HCT116 (cell line): ENCODE data around the gene SPSB1. TPM values are rescaled to one million over a fixed set of nuclear protein-coding genes. Genes with fewer than 3 reads are reported as not detected.

Source experiments
- ATAC-seq: fragments of 200-7000 bp; cut with Tn5 transposase; 2 replicates; pipeline ENCODE4 v1.9.1; 2020; ENCODE audit warnings: mild to moderate bottlenecking, moderate library complexity
- BruUV-seq: library from RNA; stranded (reverse); fragments of 400-500 nt; replicated peaks from 2 replicates; lab custom pipeline; 2021; lab: Mats Ljungman, UMichigan
- CTCF ChIA-PET: fragments of 300-600 bp; sonication (Branson Sonifier 250); formaldehyde crosslinking; loops from one replicate; lab custom pipeline; 2021; ENCODE audit warnings: antibody characterized with exemption; lab: Charles Lee
- POLR2A ChIA-PET: fragments of 300-600, 350-600 bp; sonication (Branson Sonifier 250); formaldehyde crosslinking; loops from one replicate; lab custom pipeline; 2021; ENCODE audit warnings: antibody characterized with exemption; lab: Charles Lee
- RAD21 ChIA-PET, 2 experiments: fragments of 300-600 bp; sonication (Branson Sonifier 250); formaldehyde crosslinking; loops; one replicate each; lab custom pipeline; 2023; ENCODE audit warnings: low total read pairs in 2 of 2; ENCODE audit not compliant: uncharacterized antibody in 2 of 2, unreplicated experiment in 2 of 2, low non-redundant PET in 1 of 2; lab: Charles Lee
- DNase-seq: peaks from one replicate; pipeline ENCODE4 v3.0.0-alpha.2; 2010; ENCODE audit warnings: low read depth, low spot score
- H2AFZ ChIP-seq: fragments of 200-600 bp; shearing (Covaris generic), sonication (generic); 2 replicates; pipeline ENCODE4 v1.6.1; 2017; ENCODE audit warnings: low read depth, mixed run types, mixed read lengths, antibody characterized with exemption, low read length; ENCODE audit not compliant: poor library complexity, severe bottlenecking
- H3K27ac ChIP-seq: 2 replicates; pipeline ENCODE4 v1.5.1; 2012; ENCODE audit warnings: low read depth, low read length
- H3K27me3 ChIP-seq: fragments of 200-600 bp; sonication (generic); 2 replicates; pipeline ENCODE4 v1.6.1; 2016; ENCODE audit warnings: mixed run types, low read length, mixed read lengths; ENCODE audit not compliant: insufficient read depth
- H3K36me3 ChIP-seq, 2 experiments: fragments of 200-500 bp in 1 of 2; fragments of 200-600 bp in 1 of 2; sonication (Bioruptor generic) in 1 of 2; sonication (generic) in 1 of 2; 2 replicates each; pipeline versions ENCODE4 v1.5.1 to v1.6.1; 2014 to 2016; ENCODE audit warnings: low read length in 2 of 2, inconsistent platforms in 1 of 2, mixed read lengths in 1 of 2, mixed run types in 1 of 2; ENCODE audit not compliant: insufficient read depth in 2 of 2, control insufficient read depth in 1 of 2
- H3K4me1 ChIP-seq, 2 experiments: fragments of 200-600 bp in 1 of 2; sonication (generic) in 1 of 2; 2 replicates each; pipeline versions ENCODE4 v1.5.1 to v1.6.1; 2012 to 2017; ENCODE audit warnings: low read length in 2 of 2, inconsistent platforms in 1 of 2, mild to moderate bottlenecking in 1 of 2, mixed read lengths in 1 of 2, mixed run types in 1 of 2, moderate library complexity in 1 of 2; ENCODE audit not compliant: insufficient read depth in 2 of 2, control insufficient read depth in 1 of 2
- H3K4me2 ChIP-seq: fragments of 200-600 bp; sonication (generic); 2 replicates; pipeline ENCODE4 v1.6.1; 2017; ENCODE audit warnings: mixed run types, low read length, mixed read lengths
- H3K4me3 ChIP-seq, 2 experiments: fragments of 200-600 bp in 1 of 2; sonication (generic) in 1 of 2; replicated peaks in 1 of 2; 2 replicates each; pipeline ENCODE4 v1.5.1; 2011 to 2016; ENCODE audit warnings: low read length in 2 of 2, control low read depth in 1 of 2, low read depth in 1 of 2, mild to moderate bottlenecking in 1 of 2, mixed read lengths in 1 of 2, mixed run types in 1 of 2
- H3K79me2 ChIP-seq: fragments of 200-600 bp; sonication (generic); 2 replicates; pipeline ENCODE4 v1.6.1; 2017; ENCODE audit warnings: mild to moderate bottlenecking, mixed run types, low read length, moderate library complexity, mixed read lengths; ENCODE audit not compliant: insufficient read depth
- H3K9ac ChIP-seq: fragments of 200-600 bp; sonication (generic); 2 replicates; pipeline ENCODE4 v1.6.1; 2016; ENCODE audit warnings: low read length, mixed read lengths
- H3K9me2 ChIP-seq: fragments of 200-600 bp; sonication (generic), shearing (Covaris generic); 2 replicates; pipeline ENCODE4 v1.6.1; 2017; ENCODE audit warnings: mixed run types, mild to moderate bottlenecking, moderate library complexity; ENCODE audit not compliant: insufficient read depth
- H3K9me3 ChIP-seq, 2 experiments: fragments of 200-500 bp in 1 of 2; fragments of 200-600 bp in 1 of 2; sonication (Bioruptor generic) in 1 of 2; sonication (generic) in 1 of 2; 2 replicates each; pipeline ENCODE4 v1.6.1; 2014 to 2017; ENCODE audit warnings: low read length in 2 of 2, mixed read lengths in 2 of 2, inconsistent platforms in 1 of 2, low read depth in 1 of 2, mild to moderate bottlenecking in 1 of 2, mixed run types in 1 of 2, moderate library complexity in 1 of 2; ENCODE audit not compliant: control insufficient read depth in 1 of 2, insufficient read depth in 1 of 2
- H4K20me1 ChIP-seq: fragments of 200-600 bp; sonication (generic), shearing (Covaris generic); 2 replicates; pipeline ENCODE4 v1.6.1; 2017; ENCODE audit warnings: mixed run types, mild to moderate bottlenecking, moderate library complexity; ENCODE audit not compliant: insufficient read depth
- CEBPB ChIP-seq: IDR thresholded peaks from 2 replicates; pipeline ENCODE4 v1.6.1; 2012; ENCODE audit warnings: low read depth
- EZH2phosphoT487 ChIP-seq: fragments of 200-600 bp; IDR thresholded peaks from 2 replicates; pipeline ENCODE4 v1.6.1; 2018; ENCODE audit warnings: antibody characterized with exemption, borderline replicate concordance
- MAX ChIP-seq: IDR thresholded peaks from 2 replicates; pipeline ENCODE4 v1.6.1; 2012
- RAD21 ChIP-seq: IDR thresholded peaks from 2 replicates; pipeline ENCODE4 v1.6.1; 2012; ENCODE audit warnings: low read depth, mild to moderate bottlenecking
- SIN3A ChIP-seq: IDR thresholded peaks from 2 replicates; pipeline ENCODE4 v1.6.1; 2012; ENCODE audit warnings: low read depth
- ZBTB33 ChIP-seq: IDR thresholded peaks from 2 replicates; pipeline ENCODE4 v1.6.1; 2011; ENCODE audit warnings: mild to moderate bottlenecking, low read length, moderate library complexity; ENCODE audit not compliant: insufficient replicate concordance; ENCODE audit errors: extremely low read depth
- ZFX ChIP-seq: fragments of 450-650 bp; IDR thresholded peaks from 2 replicates; pipeline ENCODE4 v1.6.1; 2017
- intact Hi-C: fragments of 100-400 bp; cut with micrococcal nuclease; formaldehyde crosslinking; loops from 2 replicates; pipeline ENCODE4 v1.10.0; 2022
- total RNA-seq: library from RNA; stranded (reverse); gene quantifications from one replicate; pipeline ENCODE4 v1.2.1, GENCODE V29; 2021; ENCODE audit not compliant: unreplicated experiment
- TF ChIP-seq, protein P1 (sequence below), 3 experiments: fragments of 200-600 bp in 1 of 3; sonication (generic) in 1 of 3; IDR thresholded peaks in 2 of 3; conservative IDR thresholded peaks in 1 of 3; 2 replicates each; pipeline ENCODE4 v1.5.1; 2012 to 2017; ENCODE audit warnings: low read depth in 2 of 3, low read length in 2 of 3, antibody characterized with exemption in 1 of 3, borderline replicate concordance in 1 of 3, control low read depth in 1 of 3, mild to moderate bottlenecking in 1 of 3, mixed read lengths in 1 of 3, mixed run types in 1 of 3, moderate library complexity in 1 of 3; ENCODE audit not compliant: insufficient read depth in 1 of 3
- TF ChIP-seq, protein P2 (sequence below): IDR thresholded peaks from 2 replicates; pipeline ENCODE4 v1.6.1; 2012; ENCODE audit warnings: low read depth

Gene SPSB1
- total RNA-seq, 1 experiment from 2014 or later, result 10.8 TPM

DNA sequence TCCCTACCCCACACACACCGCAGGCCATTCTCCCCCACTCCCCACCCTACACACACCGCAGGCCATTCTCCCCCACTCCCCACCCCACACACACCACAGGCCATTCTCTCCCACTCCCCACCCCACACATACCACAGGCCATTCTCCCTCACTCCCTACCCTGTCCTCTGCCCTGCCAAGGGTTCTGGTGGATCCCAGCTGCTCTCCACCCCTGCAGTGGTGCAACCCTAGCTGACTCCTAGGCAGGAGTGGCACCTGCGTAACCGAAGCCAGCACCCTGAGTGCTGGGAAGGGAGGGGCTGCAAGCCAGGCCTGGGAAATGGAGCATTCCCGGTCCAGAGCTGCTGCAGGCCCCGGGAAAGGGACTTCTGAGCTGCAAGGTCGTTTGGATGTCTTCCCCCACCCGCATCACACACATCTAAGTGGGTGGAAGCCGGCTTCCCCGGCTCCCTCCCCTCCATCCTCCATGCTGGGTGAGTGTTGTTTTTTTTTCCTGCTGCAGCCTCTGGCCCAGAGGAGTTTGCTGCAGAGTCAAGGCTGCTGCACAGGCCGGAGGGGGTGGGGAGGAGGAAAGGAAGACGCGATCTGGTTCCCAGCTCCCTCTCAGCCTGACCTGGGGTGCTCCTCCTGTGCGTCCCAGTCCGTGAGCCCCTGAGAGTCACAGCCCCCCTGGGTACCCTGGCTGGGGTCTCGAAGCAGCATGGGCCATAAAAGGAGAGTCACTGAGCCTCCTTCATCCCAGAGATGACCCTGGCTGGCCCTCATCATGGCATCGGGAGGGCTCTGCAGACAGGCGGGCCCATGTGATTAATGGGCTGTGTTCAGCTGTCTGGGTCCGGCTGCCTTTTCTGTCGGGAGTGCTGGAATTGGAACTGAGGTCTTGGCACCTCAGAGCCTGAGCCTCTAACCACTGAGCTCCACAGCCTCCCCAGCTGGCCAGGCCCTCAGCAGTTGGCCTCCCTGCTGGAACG is 42.0 kb upstream of the SPSB1 start (continued):
- TF ChIP-seq, protein P1, sequence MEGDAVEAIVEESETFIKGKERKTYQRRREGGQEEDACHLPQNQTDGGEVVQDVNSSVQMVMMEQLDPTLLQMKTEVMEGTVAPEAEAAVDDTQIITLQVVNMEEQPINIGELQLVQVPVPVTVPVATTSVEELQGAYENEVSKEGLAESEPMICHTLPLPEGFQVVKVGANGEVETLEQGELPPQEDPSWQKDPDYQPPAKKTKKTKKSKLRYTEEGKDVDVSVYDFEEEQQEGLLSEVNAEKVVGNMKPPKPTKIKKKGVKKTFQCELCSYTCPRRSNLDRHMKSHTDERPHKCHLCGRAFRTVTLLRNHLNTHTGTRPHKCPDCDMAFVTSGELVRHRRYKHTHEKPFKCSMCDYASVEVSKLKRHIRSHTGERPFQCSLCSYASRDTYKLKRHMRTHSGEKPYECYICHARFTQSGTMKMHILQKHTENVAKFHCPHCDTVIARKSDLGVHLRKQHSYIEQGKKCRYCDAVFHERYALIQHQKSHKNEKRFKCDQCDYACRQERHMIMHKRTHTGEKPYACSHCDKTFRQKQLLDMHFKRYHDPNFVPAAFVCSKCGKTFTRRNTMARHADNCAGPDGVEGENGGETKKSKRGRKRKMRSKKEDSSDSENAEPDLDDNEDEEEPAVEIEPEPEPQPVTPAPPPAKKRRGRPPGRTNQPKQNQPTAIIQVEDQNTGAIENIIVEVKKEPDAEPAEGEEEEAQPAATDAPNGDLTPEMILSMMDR (IDR thresholded peaks at IDR 0.05 in 2 of 3, conservative IDR thresholded peaks at IDR 0.05 in 1 of 3; ENCODE audit: borderline replicate concordance in 1 of 3, insufficient read depth in 1 of 3, low read depth in 2 of 3, low read length in 2 of 3), result no peak

- H3K4me2 ChIP-seq, result no peak overlapping the region
- H3K9ac ChIP-seq, result no peak overlapping the region
- no peaks in the 10 kb centered on the region for H3K4me1 ChIP-seq
- ATAC-seq, result no peak
- H3K9me3 ChIP-seq, result no peaks in the 10 kb centered on the region
- no peak overlapping the region for H3K4me3 ChIP-seq
- no peak overlapping the region for H2AFZ ChIP-seq
- POLR2A ChIA-PET, result no interaction called here
- DNase-seq, result no peak
- no peaks in the 10 kb centered on the region for H3K36me3 ChIP-seq
- no peaks in the 10 kb centered on the region for H3K79me2 ChIP-seq
- H3K9me2 ChIP-seq, result no peaks in the 10 kb centered on the region
- BruUV-seq, result no TSS peak
- no peak for TF ChIP-seq ZBTB33
- no peak for TF ChIP-seq RAD21
- TF ChIP-seq MAX, result no peak
- TF ChIP-seq, protein P2, sequence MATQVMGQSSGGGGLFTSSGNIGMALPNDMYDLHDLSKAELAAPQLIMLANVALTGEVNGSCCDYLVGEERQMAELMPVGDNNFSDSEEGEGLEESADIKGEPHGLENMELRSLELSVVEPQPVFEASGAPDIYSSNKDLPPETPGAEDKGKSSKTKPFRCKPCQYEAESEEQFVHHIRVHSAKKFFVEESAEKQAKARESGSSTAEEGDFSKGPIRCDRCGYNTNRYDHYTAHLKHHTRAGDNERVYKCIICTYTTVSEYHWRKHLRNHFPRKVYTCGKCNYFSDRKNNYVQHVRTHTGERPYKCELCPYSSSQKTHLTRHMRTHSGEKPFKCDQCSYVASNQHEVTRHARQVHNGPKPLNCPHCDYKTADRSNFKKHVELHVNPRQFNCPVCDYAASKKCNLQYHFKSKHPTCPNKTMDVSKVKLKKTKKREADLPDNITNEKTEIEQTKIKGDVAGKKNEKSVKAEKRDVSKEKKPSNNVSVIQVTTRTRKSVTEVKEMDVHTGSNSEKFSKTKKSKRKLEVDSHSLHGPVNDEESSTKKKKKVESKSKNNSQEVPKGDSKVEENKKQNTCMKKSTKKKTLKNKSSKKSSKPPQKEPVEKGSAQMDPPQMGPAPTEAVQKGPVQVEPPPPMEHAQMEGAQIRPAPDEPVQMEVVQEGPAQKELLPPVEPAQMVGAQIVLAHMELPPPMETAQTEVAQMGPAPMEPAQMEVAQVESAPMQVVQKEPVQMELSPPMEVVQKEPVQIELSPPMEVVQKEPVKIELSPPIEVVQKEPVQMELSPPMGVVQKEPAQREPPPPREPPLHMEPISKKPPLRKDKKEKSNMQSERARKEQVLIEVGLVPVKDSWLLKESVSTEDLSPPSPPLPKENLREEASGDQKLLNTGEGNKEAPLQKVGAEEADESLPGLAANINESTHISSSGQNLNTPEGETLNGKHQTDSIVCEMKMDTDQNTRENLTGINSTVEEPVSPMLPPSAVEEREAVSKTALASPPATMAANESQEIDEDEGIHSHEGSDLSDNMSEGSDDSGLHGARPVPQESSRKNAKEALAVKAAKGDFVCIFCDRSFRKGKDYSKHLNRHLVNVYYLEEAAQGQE, result no peak
- TF ChIP-seq SIN3A, result no peak
- no peak for TF ChIP-seq CEBPB
- TF ChIP-seq EZH2phosphoT487, result no peak
- no peak for TF ChIP-seq ZFX
- TF ChIP-seq, all 23 proteins: peak for 0
- no peaks in the 10 kb centered on the region for H4K20me1 ChIP-seq
- intact Hi-C loops, result loop anchor here (2.0 kb wide), 1 partner anchor 141 kb away; no protein-coding TSS in a partner anchor
- ChIA-PET CTCF (interaction anchor here (2.4 kb wide), 1 partner anchor 16 kb away, joined by 9 read pairs; no protein-coding TSS in a partner anchor), RAD21 (no interaction called here)
- H3K27ac ChIP-seq, result no peak overlapping the region
- H3K27me3 ChIP-seq, result no peaks in the 10 kb centered on the region
Observed at GRCh38 chr1:9251501-9251900, 41.2 kb upstream of the SPSB1 start.
